Neuron (in vitro differentiated cells): ENCODE measurements around the gene CPLX3.

ENCODE experiments used
- H2AFZ ChIP-seq: one replicate; pipeline ENCODE4 v1.6.1; 2013; ENCODE audit warnings: low read depth, mild to moderate bottlenecking, inconsistent platforms, low read length, moderate library complexity
- H3K27me3 ChIP-seq: one replicate; pipeline ENCODE4 v1.6.1; 2013; ENCODE audit warnings: low read length; ENCODE audit not compliant: insufficient read depth
- H3K36me3 ChIP-seq: one replicate; pipeline ENCODE4 v1.6.1; 2013; ENCODE audit warnings: low read length; ENCODE audit not compliant: insufficient read depth
- H3K4me1 ChIP-seq: one replicate; pipeline ENCODE4 v1.6.1; 2013; ENCODE audit warnings: low read length; ENCODE audit not compliant: insufficient read depth
- H3K4me3 ChIP-seq: 2 replicates; pipeline ENCODE4 v1.5.1; 2013; ENCODE audit warnings: mild to moderate bottlenecking, low read length, moderate library complexity
- H3K9me3 ChIP-seq: one replicate; pipeline ENCODE4 v1.6.1; 2013; ENCODE audit warnings: low read length

CPLX3 gene

DNA sequence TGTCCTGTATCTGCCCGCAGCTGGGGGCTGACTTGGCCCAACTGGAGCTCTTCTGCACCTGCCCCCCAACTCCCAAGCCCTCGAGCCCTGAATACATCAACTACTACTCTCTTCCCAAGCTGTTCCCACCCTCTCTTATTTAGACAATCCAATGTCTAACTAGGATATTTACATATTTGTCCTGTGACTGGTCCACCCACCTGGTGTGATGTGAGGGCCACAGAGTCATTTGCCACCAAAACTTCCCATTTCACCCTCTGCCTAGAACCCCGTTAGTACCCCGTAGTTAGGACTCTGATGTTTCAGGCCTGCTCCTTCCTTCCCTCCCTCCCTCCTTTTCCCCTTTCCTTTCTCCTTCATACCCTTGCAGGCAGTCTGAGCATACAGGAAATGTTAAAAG, 6.4 kb downstream of the CPLX3 start:
- Histone ChIP-seq H3K27me3 (peaks cover 26% of the 10 kb centered on the region), H3K36me3 (peaks cover 4% of the 10 kb centered on the region), H3K4me3 (no peak overlapping the region), H3K4me1 (peaks cover 6% of the 10 kb centered on the region), H3K9me3 (no peaks in the 10 kb centered on the region), H2AFZ (no peak overlapping the region)

- no peaks in the 10 kb centered on the region for H3K9me3 ChIP-seq
- H3K4me1 ChIP-seq, result peaks cover 6% of the 10 kb centered on the region
- peaks cover 19% of the 10 kb centered on the region for H3K27me3 ChIP-seq
- peaks cover 4% of the 10 kb centered on the region for H3K36me3 ChIP-seq
- no peak overlapping the region for H2AFZ ChIP-seq
- no peak overlapping the region for H3K4me3 ChIP-seq
These were observed 7.1 kb downstream of the CPLX3 start for GRCh38 chr15:74833376-74834107.

GRCh38 chr15:74835312-74835823, 8.9 kb downstream of the CPLX3 start:
- Histone ChIP-seq H3K9me3 (no peaks in the 10 kb centered on the region), H3K36me3 (peaks cover 4% of the 10 kb centered on the region), H3K4me1 (peaks cover 6% of the 10 kb centered on the region), H3K4me3 (no peak overlapping the region), H3K27me3 (peaks cover 11% of the 10 kb centered on the region), H2AFZ (no peak overlapping the region)

DNA sequence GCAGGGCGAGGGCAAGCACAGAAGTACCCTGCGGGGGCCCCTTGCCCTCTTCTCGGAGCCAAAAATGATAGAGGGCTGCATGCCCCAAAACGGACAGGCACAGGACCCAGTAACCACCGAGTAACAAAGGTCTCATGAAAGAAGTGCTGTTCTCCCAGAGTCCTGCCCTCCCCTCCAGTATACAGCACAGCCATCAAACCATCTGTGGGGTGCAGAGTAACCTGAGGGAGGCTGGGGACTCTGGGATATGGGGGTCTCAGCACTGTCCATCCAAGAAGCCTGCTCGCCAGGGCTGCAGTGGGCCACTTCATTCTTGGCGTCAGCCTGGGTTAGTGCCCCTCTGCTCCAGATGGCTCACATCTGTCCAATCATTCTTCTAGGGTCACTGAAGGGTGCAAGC, 10.4 kb downstream of the CPLX3 start:
- H3K9me3 ChIP-seq, result no peaks in the 10 kb centered on the region
- peaks cover 11% of the 10 kb centered on the region for H3K36me3 ChIP-seq
- H3K4me1 ChIP-seq, result peaks cover 8% of the 10 kb centered on the region
- no peak overlapping the region for H2AFZ ChIP-seq
- H3K27me3 ChIP-seq, result no peaks in the 10 kb centered on the region
- no peak overlapping the region for H3K4me3 ChIP-seq

GRCh38 chr15:74837482-74838136, 11.2 kb downstream of the CPLX3 start:
- H3K27me3 ChIP-seq, result no peaks in the 10 kb centered on the region
- no peak overlapping the region for H2AFZ ChIP-seq
- H3K9me3 ChIP-seq, result no peaks in the 10 kb centered on the region
- no peak overlapping the region for H3K4me3 ChIP-seq
- H3K36me3 ChIP-seq, result peaks cover 11% of the 10 kb centered on the region
- H3K4me1 ChIP-seq, result peaks cover 8% of the 10 kb centered on the region

- no peaks in the 10 kb centered on the region for H3K27me3 ChIP-seq
- peaks cover 11% of the 10 kb centered on the region for H3K36me3 ChIP-seq
- H3K4me3 ChIP-seq, result no peak overlapping the region
- no peaks in the 10 kb centered on the region for H3K9me3 ChIP-seq
- no peak overlapping the region for H2AFZ ChIP-seq
- H3K4me1 ChIP-seq, result peaks cover 8% of the 10 kb centered on the region
These were observed 11.7 kb downstream of the CPLX3 start for GRCh38 chr15:74838137-74838516.

- Histone ChIP-seq H3K4me1 (peaks cover 15% of the 10 kb centered on the region), H2AFZ (no peak overlapping the region), H3K36me3 (peaks cover 11% of the 10 kb centered on the region), H3K27me3 (no peaks in the 10 kb centered on the region), H3K9me3 (no peaks in the 10 kb centered on the region), H3K4me3 (no peak overlapping the region)
These were observed 12.5 kb downstream of the CPLX3 start for GRCh38 chr15:74838746-74839525.

GRCh38 chr15:74839526-74840395, 13.3 kb downstream of the CPLX3 start:
- Histone ChIP-seq H2AFZ (no peak overlapping the region), H3K4me1 (peaks cover 15% of the 10 kb centered on the region), H3K36me3 (peaks cover 13% of the 10 kb centered on the region), H3K27me3 (no peaks in the 10 kb centered on the region), H3K9me3 (no peaks in the 10 kb centered on the region), H3K4me3 (no peak overlapping the region)

- Histone ChIP-seq H3K4me3 (no peak overlapping the region), H2AFZ (no peak overlapping the region), H3K36me3 (peaks cover 12% of the 10 kb centered on the region), H3K27me3 (no peaks in the 10 kb centered on the region), H3K4me1 (peaks cover 15% of the 10 kb centered on the region), H3K9me3 (no peaks in the 10 kb centered on the region)
These were observed 14.7 kb downstream of the CPLX3 start for GRCh38 chr15:74840851-74841775.

- Histone ChIP-seq H3K4me1 (peaks cover 15% of the 10 kb centered on the region), H3K36me3 (peaks cover 12% of the 10 kb centered on the region)
These were observed 15.5 kb downstream of the CPLX3 start for GRCh38 chr15:74841891-74842373.

DNA sequence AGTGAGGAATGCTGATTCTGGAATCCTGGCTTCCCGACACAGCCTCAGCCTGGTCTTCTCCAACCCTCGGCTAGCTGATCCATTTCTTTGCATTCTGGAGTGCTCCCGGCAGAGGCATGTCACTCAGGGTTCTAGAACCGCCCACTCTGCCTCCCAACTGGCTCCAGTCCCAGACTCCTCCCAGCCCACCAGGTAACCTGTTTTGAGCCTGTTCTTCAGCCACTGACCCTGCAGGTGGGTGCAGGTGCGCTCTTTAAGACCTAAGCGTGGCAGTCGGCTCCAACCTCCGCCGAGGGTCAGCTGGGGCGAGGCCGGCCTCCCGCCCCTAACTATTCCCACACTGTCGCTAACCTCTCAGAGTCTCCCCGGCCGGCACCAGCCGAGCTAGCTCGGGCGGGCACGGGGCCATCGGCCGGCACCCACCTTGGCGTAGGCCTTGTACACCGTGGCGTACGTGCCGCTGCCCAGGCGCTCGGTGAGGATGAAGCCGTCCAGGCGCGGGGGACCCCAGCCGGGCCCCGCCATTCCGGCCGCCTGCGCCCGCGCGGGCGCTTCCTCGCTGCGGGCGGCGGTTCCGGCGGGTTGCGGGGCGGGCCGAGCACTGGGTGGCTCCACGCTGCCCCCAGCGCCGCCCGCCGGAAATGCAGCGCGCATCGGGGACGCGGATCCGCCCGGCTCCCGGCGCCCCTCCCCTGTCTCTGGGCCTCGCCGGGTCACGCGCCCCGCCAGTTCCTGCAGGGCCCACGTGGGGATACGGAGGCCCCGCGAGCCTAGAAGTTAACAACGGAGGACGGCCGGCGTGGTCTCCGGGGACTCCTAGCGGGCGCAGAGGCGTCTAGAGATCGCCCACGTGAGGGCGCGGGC, 16.4 kb downstream of the CPLX3 start, which contains the start of gene ULK3:
Gene ULK3, minus strand, starts transcription at position 576 of the 864 bp plus-strand sequence. Its CDS starts 51 bp downstream, at position 525.
- Histone ChIP-seq H3K27me3 (no peaks in the 10 kb centered on the region), H2AFZ (peak within 1 kb of the TSS; percentile 95), H3K36me3 (peaks cover 18% of the 10 kb centered on the region), H3K4me3 (peak within 1 kb of the TSS; percentile 67), H3K4me1 (peaks cover 15% of the 10 kb centered on the region), H3K9me3 (no peaks in the 10 kb centered on the region)

More at GRCh38 chr15:74841891-74842373, 15.5 kb downstream of the CPLX3 start:
- Histone ChIP-seq H3K9me3 (no peaks in the 10 kb centered on the region), H3K27me3 (no peaks in the 10 kb centered on the region), H3K4me3 (peak overlapping the region; percentile 67), H2AFZ (no peak overlapping the region)
